Measurements from ENCODE around the gene CPEB1. TPM values are rescaled to one million over a fixed set of nuclear protein-coding genes. Genes with fewer than 3 reads are reported as not detected.

Gene CPEB1
- total RNA-seq, 1 donor from 2014 or later: 15.2 TPM

GRCh38 chr15:82674873-82675272 lies 27.7 kb upstream of the CPEB1 start:
- no peak for TF ChIP-seq CTCF (IDR thresholded peaks at IDR 0.05; ENCODE audit: partially characterized antibody, unreplicated experiment)
- H3K4me3 Mint-ChIP-seq (ENCODE audit: unreplicated experiment): no peak overlapping the region
- peaks cover 6% of the 10 kb centered on the region for H3K9me3 Mint-ChIP-seq (ENCODE audit: unreplicated experiment)
- DNase-seq: no peak
- H3K27me3 Mint-ChIP-seq (ENCODE audit: unreplicated experiment): peaks cover 2% of the 10 kb centered on the region
- no peak overlapping the region for H3K27ac Mint-ChIP-seq (ENCODE audit: unreplicated experiment)
- H3K4me1 Mint-ChIP-seq (ENCODE audit: low read depth, unreplicated experiment): no peaks in the 10 kb centered on the region
- H3K36me3 Mint-ChIP-seq (ENCODE audit: unreplicated experiment): peaks cover 10% of the 10 kb centered on the region

GRCh38 chr15:82670699-82671098 lies 23.5 kb upstream of the CPEB1 start:
- H3K36me3 Mint-ChIP-seq (ENCODE audit: unreplicated experiment): peaks cover 16% of the 10 kb centered on the region
- H3K27ac Mint-ChIP-seq (ENCODE audit: unreplicated experiment): no peak overlapping the region
- H3K9me3 Mint-ChIP-seq (ENCODE audit: unreplicated experiment): peaks cover 4% of the 10 kb centered on the region
- DNase-seq: no peak
- no peak overlapping the region for H3K4me3 Mint-ChIP-seq (ENCODE audit: unreplicated experiment)
- peaks cover 2% of the 10 kb centered on the region for H3K27me3 Mint-ChIP-seq (ENCODE audit: unreplicated experiment)
- H3K4me1 Mint-ChIP-seq (ENCODE audit: low read depth, unreplicated experiment): no peaks in the 10 kb centered on the region
- TF ChIP-seq CTCF (IDR thresholded peaks at IDR 0.05; ENCODE audit: partially characterized antibody, unreplicated experiment): no peak

GRCh38 chr15:82666606-82667005 lies 19.4 kb upstream of the CPEB1 start:
- Mint-ChIP-seq H3K27ac (ENCODE audit: unreplicated experiment) (no peak overlapping the region), H3K4me3 (ENCODE audit: unreplicated experiment) (no peak overlapping the region), H3K4me1 (ENCODE audit: low read depth, unreplicated experiment) (no peaks in the 10 kb centered on the region), H3K27me3 (ENCODE audit: unreplicated experiment) (peaks cover 10% of the 10 kb centered on the region), H3K36me3 (ENCODE audit: unreplicated experiment) (peaks cover 20% of the 10 kb centered on the region), H3K9me3 (ENCODE audit: unreplicated experiment) (peaks cover 6% of the 10 kb centered on the region)
- no peak for DNase-seq
- no peak for TF ChIP-seq CTCF (IDR thresholded peaks at IDR 0.05; ENCODE audit: partially characterized antibody, unreplicated experiment)

GRCh38 chr15:82664021-82664420 lies 16.9 kb upstream of the CPEB1 start:
- Mint-ChIP-seq H3K9me3 (ENCODE audit: unreplicated experiment) (peaks cover 5% of the 10 kb centered on the region), H3K27me3 (ENCODE audit: unreplicated experiment) (peaks cover 15% of the 10 kb centered on the region), H3K4me3 (ENCODE audit: unreplicated experiment) (no peak overlapping the region), H3K27ac (ENCODE audit: unreplicated experiment) (no peak overlapping the region), H3K36me3 (ENCODE audit: unreplicated experiment) (peaks cover 30% of the 10 kb centered on the region), H3K4me1 (ENCODE audit: low read depth, unreplicated experiment) (peaks cover 3% of the 10 kb centered on the region)
- TF ChIP-seq CTCF (IDR thresholded peaks at IDR 0.05; ENCODE audit: partially characterized antibody, unreplicated experiment): no peak
- no peak for DNase-seq

GRCh38 chr15:82663186-82663600 lies 16.0 kb upstream of the CPEB1 start:
- peaks cover 3% of the 10 kb centered on the region for H3K4me1 Mint-ChIP-seq (ENCODE audit: low read depth, unreplicated experiment)
- TF ChIP-seq CTCF (IDR thresholded peaks at IDR 0.05; ENCODE audit: partially characterized antibody, unreplicated experiment): no peak
- peaks cover 16% of the 10 kb centered on the region for H3K27me3 Mint-ChIP-seq (ENCODE audit: unreplicated experiment)
- no peak for DNase-seq
- H3K36me3 Mint-ChIP-seq (ENCODE audit: unreplicated experiment): peaks cover 23% of the 10 kb centered on the region
- H3K4me3 Mint-ChIP-seq (ENCODE audit: unreplicated experiment): no peak overlapping the region
- peaks cover 5% of the 10 kb centered on the region for H3K9me3 Mint-ChIP-seq (ENCODE audit: unreplicated experiment)
- no peak overlapping the region for H3K27ac Mint-ChIP-seq (ENCODE audit: unreplicated experiment)
